Stomach (tissue), 4 donors: ENCODE results near the gene CDCA7L.
"Not testable (repeated sequence)": the region's sequence is repeated elsewhere in the genome, so short reads cannot be mapped to it uniquely, and the experiment has no call there.

Experiments
- CTCF ChIP-seq, 7 experiments: fragments of 450-650 bp in 4 of 7; fragments of 200-600 bp in 3 of 7; sonication (generic) in 3 of 7; IDR thresholded peaks; one replicate each; pipeline ENCODE4 v1.5.1; 2016 to 2019; ENCODE audit warnings: antibody characterized with exemption in 7 of 7, control low read depth in 2 of 7, mild to moderate bottlenecking in 1 of 7
- POLR2A ChIP-seq, 4 donors: fragments of 450-650 bp; IDR thresholded peaks; one replicate each; pipeline ENCODE4 v1.6.1; 2016; ENCODE audit warnings: antibody characterized with exemption in 4 of 4, control low read depth in 2 of 4, mild to moderate bottlenecking in 1 of 4, moderate library complexity in 1 of 4

- TF ChIP-seq CTCF, POLR2A (IDR thresholded peaks at IDR 0.05): not testable (repeated sequence)
These were observed 12.4 kb downstream of the CDCA7L start for GRCh38 chr7:21933293-21933692.
